ENCODE data around the gene PCDHB10.

PCDHB10 gene

DNA sequence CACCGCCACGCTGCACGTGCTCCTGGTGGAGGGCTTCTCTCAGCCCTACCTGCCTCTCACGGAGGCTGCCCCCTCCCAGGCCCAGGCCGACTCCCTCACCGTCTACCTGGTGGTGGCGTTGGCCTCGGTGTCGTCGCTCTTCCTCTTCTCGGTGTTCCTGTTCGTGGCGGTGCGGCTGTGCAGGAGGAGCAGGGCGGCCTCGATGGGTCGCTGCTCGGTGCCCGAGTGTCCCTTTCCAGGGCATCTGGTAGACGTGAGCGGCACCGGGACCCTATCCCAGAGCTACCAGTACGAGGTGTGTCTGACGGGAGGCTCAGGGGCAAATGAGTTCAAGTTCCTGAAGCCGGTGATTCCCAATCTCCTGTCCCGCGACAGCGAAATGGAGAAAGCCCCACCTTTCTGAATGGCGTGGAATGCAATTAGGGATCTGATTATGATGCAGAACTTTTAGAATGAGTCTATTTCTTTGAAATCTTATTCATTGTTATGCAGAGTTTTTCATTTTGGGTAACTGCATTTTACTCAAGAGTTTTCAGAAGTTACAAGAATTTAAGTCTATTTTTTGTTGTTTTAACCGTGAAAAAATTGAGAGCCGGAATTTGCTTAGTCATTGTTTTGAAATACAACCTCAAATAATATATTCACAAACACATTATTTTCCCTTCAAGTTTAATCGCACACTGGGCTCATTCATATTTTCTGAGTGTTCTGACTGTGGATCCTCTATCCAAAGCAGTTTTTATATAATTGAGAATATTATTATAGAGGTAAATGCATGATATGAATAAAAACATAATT, 44.6 kb downstream of the PCDHB10 start:
- DNase-seq (ENCODE audit: low read depth in 2 of 2), result no peak

DNA sequence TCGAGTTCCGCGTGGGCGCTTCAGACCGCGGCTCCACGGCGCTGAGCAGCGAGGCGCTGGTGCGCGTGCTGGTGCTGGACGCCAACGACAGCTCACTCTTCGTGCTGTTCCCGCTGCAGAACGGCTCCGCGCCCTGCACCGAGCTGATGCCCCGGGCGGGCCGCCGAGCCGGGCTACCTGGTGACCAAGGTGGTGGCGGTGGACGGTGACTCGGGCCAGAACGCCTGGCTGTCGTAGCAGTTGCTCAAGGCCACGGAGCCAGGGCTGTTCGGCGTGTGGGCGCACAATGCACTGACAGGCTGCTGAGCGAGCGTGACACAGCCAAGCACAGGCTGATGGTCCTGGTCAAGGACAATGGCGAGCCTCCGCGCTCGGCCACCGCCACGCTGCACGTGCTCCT, 49.3 kb downstream of the PCDHB10 start:
- DNase-seq (ENCODE audit: low read depth in 2 of 2), result no peak
